Ishikawa (cell line): ENCODE data around the gene GJB1.

Source experiments
- CEBPB ChIP-seq: IDR thresholded peaks from 2 replicates; pipeline ENCODE4 v1.6.1; 2012
- CREB1 ChIP-seq: IDR thresholded peaks from 2 replicates; pipeline ENCODE4 v1.6.1; 2012; ENCODE audit warnings: low read depth
- EGR1 ChIP-seq: IDR thresholded peaks from 2 replicates; pipeline ENCODE4 v1.6.1; 2012
- EP300 ChIP-seq: IDR thresholded peaks from 2 replicates; pipeline ENCODE4 v1.6.1; 2012; ENCODE audit warnings: borderline replicate concordance
- FOXM1 ChIP-seq: IDR thresholded peaks from 2 replicates; pipeline ENCODE4 v1.6.1; 2012; ENCODE audit warnings: low read depth, borderline replicate concordance
- NFIC ChIP-seq: IDR thresholded peaks from 2 replicates; pipeline ENCODE4 v1.6.1; 2012
- RAD21 ChIP-seq: IDR thresholded peaks from 2 replicates; pipeline ENCODE4 v1.6.1; 2012; ENCODE audit warnings: low read depth
- REST ChIP-seq: IDR thresholded peaks from 2 replicates; pipeline ENCODE4 v1.6.1; 2012; ENCODE audit warnings: low read depth, mild to moderate bottlenecking
- TAF1 ChIP-seq: IDR thresholded peaks from 2 replicates; pipeline ENCODE4 v1.6.1; 2012; ENCODE audit warnings: low read depth, mild to moderate bottlenecking
- TCF12 ChIP-seq: IDR thresholded peaks from 2 replicates; pipeline ENCODE4 v1.6.1; 2012; ENCODE audit warnings: low read depth
- TEAD4 ChIP-seq: IDR thresholded peaks from 2 replicates; pipeline ENCODE4 v1.6.1; 2012
- YY1 ChIP-seq: IDR thresholded peaks from 2 replicates; pipeline ENCODE4 v1.6.1; 2012; ENCODE audit warnings: low read depth
- ZBTB7A ChIP-seq: IDR thresholded peaks from 2 replicates; pipeline ENCODE4 v1.6.1; 2012; ENCODE audit warnings: low read depth
- TF ChIP-seq, protein P1 (sequence below): IDR thresholded peaks from 2 replicates; pipeline ENCODE4 v1.6.1; 2012
- TF ChIP-seq, protein P2 (sequence below): IDR thresholded peaks from 2 replicates; pipeline ENCODE4 v1.6.1; 2012

GJB1 gene

DNA sequence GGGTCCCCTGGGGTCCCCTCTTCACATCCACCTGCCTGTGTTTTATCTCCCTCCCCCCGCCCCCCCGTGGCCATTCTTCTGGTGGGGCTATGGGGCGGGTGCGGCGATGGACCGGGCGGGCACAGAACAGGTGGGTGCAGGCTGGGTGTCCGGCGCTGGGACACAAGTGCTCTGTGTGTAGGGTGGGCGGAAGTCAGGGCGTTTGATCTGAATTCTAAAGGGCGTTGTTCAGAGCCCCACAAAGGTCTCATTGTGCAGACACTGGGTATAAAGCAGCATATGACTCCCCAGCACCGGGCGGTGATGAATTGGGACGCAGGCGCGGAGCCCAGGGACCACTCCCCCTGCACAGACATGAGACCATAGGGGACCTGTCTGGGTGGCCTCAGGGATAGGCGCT is at the start of gene GJB1:
TSS of gene GJB1 (plus strand) at position 296 of the 400 bp plus-strand sequence. CDS start 484 bp downstream, outside the sequence.
- TF ChIP-seq EP300 (no peak), ZBTB7A (no peak), CEBPB (no peak), TEAD4 (no peak), YY1 (no peak), CREB1 (no peak)

- TF ChIP-seq FOXM1, result no peak
- no peak for TF ChIP-seq NFIC
- TF ChIP-seq, protein P1, sequence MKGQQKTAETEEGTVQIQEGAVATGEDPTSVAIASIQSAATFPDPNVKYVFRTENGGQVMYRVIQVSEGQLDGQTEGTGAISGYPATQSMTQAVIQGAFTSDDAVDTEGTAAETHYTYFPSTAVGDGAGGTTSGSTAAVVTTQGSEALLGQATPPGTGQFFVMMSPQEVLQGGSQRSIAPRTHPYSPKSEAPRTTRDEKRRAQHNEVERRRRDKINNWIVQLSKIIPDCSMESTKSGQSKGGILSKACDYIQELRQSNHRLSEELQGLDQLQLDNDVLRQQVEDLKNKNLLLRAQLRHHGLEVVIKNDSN, result no peak
- TF ChIP-seq, protein P2, sequence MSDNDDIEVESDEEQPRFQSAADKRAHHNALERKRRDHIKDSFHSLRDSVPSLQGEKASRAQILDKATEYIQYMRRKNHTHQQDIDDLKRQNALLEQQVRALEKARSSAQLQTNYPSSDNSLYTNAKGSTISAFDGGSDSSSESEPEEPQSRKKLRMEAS, result no peak
- no peak for TF ChIP-seq TAF1
- TF ChIP-seq EGR1, result no peak
- no peak for TF ChIP-seq ZBTB7A
- TF ChIP-seq EP300, result no peak
- no peak for TF ChIP-seq YY1
- no peak for TF ChIP-seq CEBPB
- no peak for TF ChIP-seq TCF12
These were observed 49.6 kb upstream of the GJB1 start for GRCh38 chrX:71173440-71173839.

- TF ChIP-seq, protein P1, result no peak
- TF ChIP-seq FOXM1, result no peak
- no peak for TF ChIP-seq EP300
- no peak for TF ChIP-seq ZBTB7A
- no peak for TF ChIP-seq YY1
- TF ChIP-seq TAF1, result no peak
- TF ChIP-seq EGR1, result no peak
These were observed 48.2 kb upstream of the GJB1 start for GRCh38 chrX:71174795-71175194.

DNA sequence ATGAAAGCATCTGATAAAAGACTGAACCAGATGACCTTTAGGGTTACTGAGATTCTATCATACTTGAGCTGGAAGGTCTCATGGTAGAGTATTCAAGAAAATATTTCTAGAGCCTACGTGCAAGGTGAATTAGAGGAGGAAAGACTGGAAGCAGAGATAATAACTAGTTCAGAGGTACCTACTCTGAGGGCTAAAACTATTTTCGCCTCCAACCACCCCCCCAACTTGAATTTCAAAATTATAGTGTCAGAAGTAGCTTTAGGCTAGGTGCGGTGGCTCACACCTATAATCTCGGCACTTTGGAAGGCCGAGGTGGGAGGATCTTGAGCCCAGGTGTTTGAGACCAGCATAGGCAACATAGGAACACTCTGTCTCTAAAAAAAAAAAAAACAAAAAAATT is 47.5 kb upstream of the GJB1 start:
- no peak for TF ChIP-seq EGR1
- no peak for TF ChIP-seq REST
- TF ChIP-seq NFIC, result no peak
- TF ChIP-seq YY1, result no peak
- TF ChIP-seq, protein P2, result no peak
- TF ChIP-seq TCF12, result no peak
- no peak for TF ChIP-seq CEBPB

DNA sequence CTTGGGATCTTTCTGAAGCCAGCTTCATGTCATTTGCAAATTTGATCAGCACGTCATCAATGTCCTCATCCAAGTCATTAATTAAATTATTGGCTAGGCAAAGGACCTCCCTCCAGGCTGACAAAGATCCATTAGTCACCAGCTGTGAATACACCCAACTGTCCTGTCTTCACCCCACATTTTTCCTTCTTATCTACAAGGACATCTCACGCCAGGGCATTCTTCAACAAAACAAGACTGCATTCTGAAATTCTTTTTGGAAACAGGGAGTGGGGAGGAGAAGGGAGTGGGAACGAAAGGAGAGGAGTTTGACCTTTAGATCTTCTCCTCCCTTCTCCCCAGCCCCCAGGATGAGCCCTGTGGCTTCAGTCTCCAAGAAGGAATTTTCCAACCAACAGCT is 45.7 kb upstream of the GJB1 start:
- TF ChIP-seq CREB1 (no peak), CEBPB (no peak), NFIC (no peak), ZBTB7A (no peak), FOXM1 (no peak), EGR1 (no peak), EP300 (no peak), RAD21 (no peak), REST (no peak), TAF1 (no peak), TCF12 (no peak), YY1 (no peak), TEAD4 (no peak)
- TF ChIP-seq, protein P2, result no peak
- TF ChIP-seq, protein P1, result no peak

DNA sequence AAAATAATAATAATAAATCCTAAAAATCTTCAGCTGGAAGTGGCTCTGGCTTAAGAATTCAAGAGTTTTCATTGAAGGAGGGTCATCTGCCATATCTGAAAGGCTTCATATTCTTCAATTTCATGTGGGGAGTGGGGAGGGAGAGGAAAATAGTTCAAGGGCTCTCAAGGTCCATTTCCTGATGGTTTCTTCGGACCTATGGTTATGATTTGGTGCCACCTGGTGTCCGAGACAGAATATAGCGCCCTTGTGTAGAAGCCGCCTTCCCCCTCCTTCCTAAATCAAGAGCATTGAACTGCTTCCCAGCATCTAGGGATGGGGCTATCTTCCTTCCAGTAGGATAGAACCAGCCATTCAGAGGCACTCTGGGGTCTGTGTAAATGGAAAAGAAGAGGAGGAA is 44.1 kb upstream of the GJB1 start:
- TF ChIP-seq REST, result no peak
- TF ChIP-seq RAD21, result peak; percentile 84
